HL-60 (cell line): ENCODE measurements around the gene MRTFA.

Experiments
- SPI1 ChIP-seq: IDR thresholded peaks from 2 replicates; pipeline ENCODE4 v1.6.1; 2012; ENCODE audit warnings: low read depth, mild to moderate bottlenecking, borderline replicate concordance
- TF ChIP-seq, protein P1 (sequence below): IDR thresholded peaks from one replicate; pipeline ENCODE4 v1.5.1; 2011; ENCODE audit warnings: low read length, control low read depth, inconsistent platforms; ENCODE audit not compliant: insufficient read depth

DNA sequence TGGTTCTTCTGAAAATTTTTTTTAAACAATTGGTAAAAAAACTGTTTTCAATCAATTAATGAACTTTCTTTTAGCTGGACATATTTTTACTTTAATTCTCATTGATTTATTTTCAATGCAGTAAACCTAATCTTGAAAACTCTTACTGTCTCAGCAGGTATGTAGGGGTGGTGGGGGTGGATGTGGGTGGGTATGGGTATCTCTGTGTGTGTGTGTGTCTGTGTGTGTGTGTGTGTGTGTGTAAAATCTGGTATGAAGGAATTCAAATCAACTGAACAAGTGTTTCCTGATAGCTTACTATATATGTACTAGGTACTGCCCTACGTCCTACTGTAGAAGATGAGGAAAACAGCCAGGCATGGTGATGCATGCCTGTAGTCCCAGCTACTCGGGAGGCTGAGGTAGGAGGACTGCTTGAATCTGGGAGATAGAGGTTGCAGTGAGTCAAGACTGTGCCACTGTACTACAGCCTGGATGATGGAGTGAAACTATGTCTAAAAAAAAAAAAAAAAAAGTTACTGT, 75.5 kb downstream of the MRTFA start:
- TF ChIP-seq, protein P1, sequence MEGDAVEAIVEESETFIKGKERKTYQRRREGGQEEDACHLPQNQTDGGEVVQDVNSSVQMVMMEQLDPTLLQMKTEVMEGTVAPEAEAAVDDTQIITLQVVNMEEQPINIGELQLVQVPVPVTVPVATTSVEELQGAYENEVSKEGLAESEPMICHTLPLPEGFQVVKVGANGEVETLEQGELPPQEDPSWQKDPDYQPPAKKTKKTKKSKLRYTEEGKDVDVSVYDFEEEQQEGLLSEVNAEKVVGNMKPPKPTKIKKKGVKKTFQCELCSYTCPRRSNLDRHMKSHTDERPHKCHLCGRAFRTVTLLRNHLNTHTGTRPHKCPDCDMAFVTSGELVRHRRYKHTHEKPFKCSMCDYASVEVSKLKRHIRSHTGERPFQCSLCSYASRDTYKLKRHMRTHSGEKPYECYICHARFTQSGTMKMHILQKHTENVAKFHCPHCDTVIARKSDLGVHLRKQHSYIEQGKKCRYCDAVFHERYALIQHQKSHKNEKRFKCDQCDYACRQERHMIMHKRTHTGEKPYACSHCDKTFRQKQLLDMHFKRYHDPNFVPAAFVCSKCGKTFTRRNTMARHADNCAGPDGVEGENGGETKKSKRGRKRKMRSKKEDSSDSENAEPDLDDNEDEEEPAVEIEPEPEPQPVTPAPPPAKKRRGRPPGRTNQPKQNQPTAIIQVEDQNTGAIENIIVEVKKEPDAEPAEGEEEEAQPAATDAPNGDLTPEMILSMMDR = no peak
- TF ChIP-seq SPI1 = no peak
